Loucy (cell line): Measurements from ENCODE around the gene AHI1.

Experiments used
- H2AFZ ChIP-seq: fragments of 200-600 bp; sonication (generic); 2 replicates; pipeline ENCODE4 v1.6.0; 2016; ENCODE audit warnings: antibody characterized with exemption, mild to moderate bottlenecking, low read length, moderate library complexity
- H3F3A ChIP-seq: fragments of 200-600 bp; 2 replicates; pipeline ENCODE4 v1.6.0; 2016; ENCODE audit warnings: antibody characterized with exemption, low read depth, mild to moderate bottlenecking
- H3K27me3 ChIP-seq: fragments of 200-600 bp; sonication (generic); 2 replicates; pipeline ENCODE4 v1.6.1; 2014; ENCODE audit warnings: low read length, mild to moderate bottlenecking; ENCODE audit not compliant: insufficient read depth, poor library complexity, severe bottlenecking
- H3K36me3 ChIP-seq: fragments of 200-600 bp; sonication (generic); 2 replicates; pipeline ENCODE4 v1.6.1; 2016; ENCODE audit warnings: low read length; ENCODE audit not compliant: insufficient read depth
- H3K4me1 ChIP-seq: fragments of 200-600 bp; sonication (generic); 2 replicates; pipeline ENCODE4 v1.5.1; 2014; ENCODE audit warnings: low read length, mild to moderate bottlenecking; ENCODE audit not compliant: insufficient read depth, poor library complexity, severe bottlenecking
- H3K4me2 ChIP-seq: fragments of 200-600 bp; sonication (generic); 2 replicates; pipeline ENCODE4 v1.6.0; 2014; ENCODE audit warnings: antibody characterized with exemption, low read length, low read depth, mild to moderate bottlenecking; ENCODE audit not compliant: poor library complexity, severe bottlenecking
- H3K4me3 ChIP-seq: fragments of 200-600 bp; sonication (generic); 2 replicates; pipeline ENCODE4 v1.5.1; 2014; ENCODE audit warnings: low read length, mild to moderate bottlenecking, mixed read lengths; ENCODE audit not compliant: poor library complexity, severe bottlenecking
- H3K79me2 ChIP-seq: fragments of 200-600 bp; sonication (generic); 2 replicates; pipeline ENCODE4 v1.6.1; 2014; ENCODE audit warnings: low read length; ENCODE audit not compliant: insufficient read depth
- H3K9ac ChIP-seq: fragments of 200-600 bp; sonication (generic); 2 replicates; pipeline ENCODE4 v1.6.0; 2014; ENCODE audit warnings: mild to moderate bottlenecking, low read depth, low read length, moderate library complexity; ENCODE audit not compliant: poor library complexity, severe bottlenecking
- H3K9me2 ChIP-seq: fragments of 200-600 bp; sonication (generic); replicated peaks from 2 replicates; pipeline ENCODE4 v1.6.1; 2016; ENCODE audit warnings: low read depth, low read length, mixed read lengths
- H3K9me3 ChIP-seq: fragments of 200-600 bp; sonication (generic); 2 replicates; pipeline ENCODE4 v1.6.1; 2014; ENCODE audit warnings: mild to moderate bottlenecking, antibody characterized with exemption, low read length, low read depth; ENCODE audit not compliant: insufficient read depth
- H4K20me1 ChIP-seq: fragments of 200-600 bp; sonication (generic); 2 replicates; pipeline ENCODE4 v1.6.0; 2014; ENCODE audit warnings: antibody characterized with exemption, low read length, mild to moderate bottlenecking; ENCODE audit not compliant: insufficient read depth, poor library complexity, severe bottlenecking
- CTCF ChIP-seq: fragments of 200-600 bp; sonication (generic); conservative IDR thresholded peaks from 2 replicates; pipeline ENCODE4 v1.5.1; 2014; ENCODE audit warnings: mild to moderate bottlenecking, antibody characterized with exemption, low read length
- EZH2phosphoT487 ChIP-seq: fragments of 200-600 bp; IDR thresholded peaks from 2 replicates; pipeline ENCODE4 v1.6.1; 2018; ENCODE audit warnings: antibody characterized with exemption, mild to moderate bottlenecking, moderate library complexity, borderline replicate concordance

AHI1 gene

GRCh38 chr6:135354407-135354806 lies 143.1 kb downstream of the AHI1 start:
- no peak overlapping the region for H2AFZ ChIP-seq
- no peaks in the 10 kb centered on the region for H4K20me1 ChIP-seq
- H3F3A ChIP-seq: no peaks in the 10 kb centered on the region; the same call in 1 of the 2 replicates
- H3K4me2 ChIP-seq: no peak overlapping the region
- H3K4me1 ChIP-seq: peaks cover 21% of the 10 kb centered on the region
- no peak overlapping the region for H3K9ac ChIP-seq
- no peaks in the 10 kb centered on the region for H3K36me3 ChIP-seq
- H3K9me3 ChIP-seq: no peaks in the 10 kb centered on the region
- H3K27me3 ChIP-seq: no peaks in the 10 kb centered on the region
- no peak for TF ChIP-seq EZH2phosphoT487
- no peak for TF ChIP-seq CTCF
- H3K9me2 ChIP-seq: no peaks in the 10 kb centered on the region
- no peaks in the 10 kb centered on the region for H3K79me2 ChIP-seq
- no peak overlapping the region for H3K4me3 ChIP-seq

GRCh38 chr6:135353113-135353512 lies 144.4 kb downstream of the AHI1 start:
- no peak for TF ChIP-seq CTCF
- no peak for TF ChIP-seq EZH2phosphoT487

GRCh38 chr6:135351635-135352034 lies 145.9 kb downstream of the AHI1 start:
- peaks cover 28% of the 10 kb centered on the region for H3K4me1 ChIP-seq
- H3K9ac ChIP-seq: no peak overlapping the region
- H4K20me1 ChIP-seq: no peaks in the 10 kb centered on the region
- TF ChIP-seq CTCF (no peak), EZH2phosphoT487 (no peak)
- H3K27me3 ChIP-seq: no peaks in the 10 kb centered on the region
- H2AFZ ChIP-seq: no peak overlapping the region
- H3K4me3 ChIP-seq: no peak overlapping the region
- H3K9me2 ChIP-seq: no peaks in the 10 kb centered on the region
- H3K79me2 ChIP-seq: no peaks in the 10 kb centered on the region
- H3K9me3 ChIP-seq: no peaks in the 10 kb centered on the region
- H3K4me2 ChIP-seq: no peak overlapping the region
- no peaks in the 10 kb centered on the region for H3K36me3 ChIP-seq
- H3F3A ChIP-seq: peaks cover 2% of the 10 kb centered on the region; the same call in 1 of the 2 replicates

More at GRCh38 chr6:135353113-135353512, 144.4 kb downstream of the AHI1 start:
- no peaks in the 10 kb centered on the region; the same call in 1 of the 2 replicates for H3F3A ChIP-seq
- no peaks in the 10 kb centered on the region for H4K20me1 ChIP-seq
- no peaks in the 10 kb centered on the region for H3K9me3 ChIP-seq
- H3K4me3 ChIP-seq: no peak overlapping the region
- H3K9ac ChIP-seq: no peak overlapping the region
- H3K4me1 ChIP-seq: peaks cover 15% of the 10 kb centered on the region
- H3K9me2 ChIP-seq: no peaks in the 10 kb centered on the region
- no peak overlapping the region for H3K4me2 ChIP-seq
- H3K79me2 ChIP-seq: no peaks in the 10 kb centered on the region
- H3K36me3 ChIP-seq: no peaks in the 10 kb centered on the region
- H2AFZ ChIP-seq: no peak overlapping the region
- H3K27me3 ChIP-seq: no peaks in the 10 kb centered on the region
